PC-3 (cell line): ENCODE results near the gene BCLAF1. TPM values are rescaled to one million over a fixed set of nuclear protein-coding genes. Genes with fewer than 3 reads are reported as not detected.

Source experiments
- ATAC-seq: fragments of 200-7000 bp; cut with Tn5 transposase; 2 replicates; pipeline ENCODE4 v1.9.1; 2020; ENCODE audit warnings: mild to moderate bottlenecking, moderate library complexity
- BruUV-seq: library from RNA; stranded (reverse); fragments of 400-500 nt; replicated peaks from 2 replicates; lab custom pipeline; 2021; lab: Mats Ljungman, UMichigan
- CTCF ChIA-PET: fragments of 300-600 bp; sonication (Branson Sonifier 250); formaldehyde crosslinking; loops from one replicate; lab custom pipeline; 2022; ENCODE audit warnings: antibody characterized with exemption; lab: Charles Lee
- POLR2A ChIA-PET: fragments of 300-600 bp; sonication (Branson Sonifier 250); formaldehyde crosslinking; loops from one replicate; lab custom pipeline; 2022; ENCODE audit warnings: antibody characterized with exemption; ENCODE audit not compliant: unreplicated experiment; lab: Charles Lee
- DNase-seq: peaks from one replicate; pipeline ENCODE4 v3.0.0-alpha.2; 2015
- H2AFZ ChIP-seq: fragments of 300-600 bp; sonication (generic); 2 replicates; pipeline ENCODE4 v1.6.0; 2016; ENCODE audit warnings: antibody characterized with exemption, low read length
- H3F3A ChIP-seq: fragments of 300-600 bp; sonication (generic); one replicate; pipeline ENCODE4 v1.6.0; 2017; ENCODE audit warnings: antibody characterized with exemption, low read length, control low read depth, mild to moderate bottlenecking; ENCODE audit not compliant: unreplicated experiment
- H3K27ac ChIP-seq: fragments of 300-600 bp; sonication (generic); 2 replicates; pipeline ENCODE4 v1.5.1; 2016; ENCODE audit warnings: mild to moderate bottlenecking, low read length
- H3K27me3 ChIP-seq: fragments of 300-600 bp; sonication (generic); 2 replicates; pipeline ENCODE4 v1.6.1; 2016; ENCODE audit warnings: low read length, mixed read lengths
- H3K36me3 ChIP-seq: fragments of 300-600 bp; sonication (generic); 2 replicates; pipeline ENCODE4 v1.6.1; 2016; ENCODE audit warnings: low read depth, mixed run types, low read length, mixed read lengths
- H3K4me1 ChIP-seq: fragments of 300-600 bp; sonication (generic); 2 replicates; pipeline ENCODE4 v1.5.1; 2016; ENCODE audit warnings: low read length; ENCODE audit not compliant: insufficient read depth
- H3K4me2 ChIP-seq: fragments of 300-600 bp; sonication (generic); 2 replicates; pipeline ENCODE4 v1.6.0; 2016; ENCODE audit warnings: low read length
- H3K4me3 ChIP-seq: fragments of 300-600 bp; sonication (generic); 2 replicates; pipeline ENCODE4 v1.5.1; 2016; ENCODE audit warnings: mild to moderate bottlenecking, low read length, mixed read lengths
- H3K79me2 ChIP-seq: fragments of 300-600 bp; sonication (generic); 2 replicates; pipeline ENCODE4 v1.6.1; 2017; ENCODE audit warnings: low read length, mixed read lengths
- H3K9ac ChIP-seq: fragments of 300-600 bp; sonication (generic); 2 replicates; pipeline ENCODE4 v1.6.0; 2016; ENCODE audit warnings: mild to moderate bottlenecking, low read length
- H3K9me2 ChIP-seq: fragments of 300-600 bp; sonication (generic); replicated peaks from 2 replicates; pipeline ENCODE4 v1.6.1; 2016; ENCODE audit warnings: mixed run types, low read length, mixed read lengths
- H3K9me3 ChIP-seq: fragments of 300-600 bp; sonication (generic); 2 replicates; pipeline ENCODE4 v1.6.1; 2016; ENCODE audit warnings: low read length, mixed read lengths
- H4K20me1 ChIP-seq: fragments of 300-600 bp; sonication (generic); 2 replicates; pipeline ENCODE4 v1.6.1; 2016; ENCODE audit warnings: low read length, mixed read lengths
- CTCF ChIP-seq: fragments of 300-600 bp; sonication (generic); conservative IDR thresholded peaks from 2 replicates; pipeline ENCODE4 v1.5.1; 2017; ENCODE audit warnings: antibody characterized with exemption, low read depth, mild to moderate bottlenecking, low read length
- EZH2 ChIP-seq: fragments of 300-600 bp; sonication (generic); IDR thresholded peaks from one replicate; pipeline ENCODE4 v1.6.1; 2017; ENCODE audit warnings: antibody characterized with exemption, mild to moderate bottlenecking, low read length; ENCODE audit not compliant: unreplicated experiment
- EZH2phosphoT487 ChIP-seq: fragments of 300-600 bp; sonication (generic); IDR thresholded peaks from 2 replicates; pipeline ENCODE4 v1.6.1; 2018; ENCODE audit warnings: mild to moderate bottlenecking, antibody characterized with exemption, low read length, borderline replicate concordance
- intact Hi-C: fragments of 100-400 bp; cut with micrococcal nuclease; formaldehyde crosslinking; loops from 2 replicates; pipeline ENCODE4 v1.9.0; 2023
- total RNA-seq: library from RNA; depleted of rRNA; stranded (reverse); fragments of >200 nt; gene quantifications from 2 replicates; pipeline ENCODE4 v1.2.3, GENCODE V29; 2014

BCLAF1 gene
- total RNA-seq, 1 experiment from 2014 or later, result 119 TPM

GRCh38 chr6:136253734-136254133, 35.9 kb downstream of the BCLAF1 start:
- peaks cover 14% of the 10 kb centered on the region; the same call in 1 of the 2 replicates for H3K36me3 ChIP-seq
- no peak overlapping the region for H3K9ac ChIP-seq
- no peaks in the 10 kb centered on the region for H4K20me1 ChIP-seq
- BruUV-seq, result no TSS peak
- H3K79me2 ChIP-seq, result peaks cover 13% of the 10 kb centered on the region
- ChIA-PET CTCF (no interaction called here), POLR2A (interaction anchor here (0.6 to 0.9 kb wide), 2 partner anchors 34 to 755 kb away, joined by 5 to 9 read pairs; no protein-coding TSS in a partner anchor)
- H3K9me2 ChIP-seq, result no peaks in the 10 kb centered on the region
- H3K4me2 ChIP-seq, result no peak overlapping the region
- H3K27ac ChIP-seq, result no peak overlapping the region
- no peaks in the 10 kb centered on the region for H3K9me3 ChIP-seq
- ATAC-seq (no peak), DNase-seq (no peak)
- intact Hi-C loops, result loop anchor here (10.0 kb wide), 1 partner anchor 291 kb away; no protein-coding TSS in a partner anchor
- H2AFZ ChIP-seq, result no peak overlapping the region
- no peak for TF ChIP-seq EZH2phosphoT487
- TF ChIP-seq EZH2, result no peak
- no peak for TF ChIP-seq CTCF
- H3K27me3 ChIP-seq, result no peaks in the 10 kb centered on the region
- peaks cover 13% of the 10 kb centered on the region for H3F3A ChIP-seq
- no peak overlapping the region for H3K4me3 ChIP-seq
- peaks cover 14% of the 10 kb centered on the region; the same call in 1 of the 2 replicates for H3K4me1 ChIP-seq

GRCh38 chr6:136252441-136252840, 37.2 kb downstream of the BCLAF1 start:
- Histone ChIP-seq H3K4me3 (no peak overlapping the region), H3K4me1 (peaks cover 16% of the 10 kb centered on the region; the same call in 1 of the 2 replicates), H4K20me1 (no peaks in the 10 kb centered on the region), H2AFZ (no peak overlapping the region), H3K4me2 (no peak overlapping the region), H3F3A (peaks cover 13% of the 10 kb centered on the region), H3K79me2 (peaks cover 18% of the 10 kb centered on the region), H3K9me3 (no peaks in the 10 kb centered on the region), H3K9me2 (no peaks in the 10 kb centered on the region), H3K9ac (no peak overlapping the region), H3K27me3 (no peaks in the 10 kb centered on the region), H3K36me3 (peaks cover 8% of the 10 kb centered on the region; the same call in 1 of the 2 replicates), H3K27ac (no peak overlapping the region)
- no peak for ATAC-seq
- BruUV-seq, result no TSS peak
- DNase-seq, result no peak
- TF ChIP-seq EZH2phosphoT487 (no peak), EZH2 (no peak), CTCF (no peak)
- ChIA-PET POLR2A (interaction anchor here (0.7 kb wide), 1 partner anchor 38 kb away, joined by 4 read pairs; no protein-coding TSS in a partner anchor), CTCF (no interaction called here)
- intact Hi-C loops, result loop anchor here (10.0 kb wide), 1 partner anchor 292 kb away; no protein-coding TSS in a partner anchor

GRCh38 chr6:136251394-136251793, 38.3 kb downstream of the BCLAF1 start:
- Histone ChIP-seq H3K9ac (no peak overlapping the region), H3K9me3 (no peaks in the 10 kb centered on the region), H3K36me3 (no peaks in the 10 kb centered on the region), H3K4me2 (peak overlapping the region; percentile 96), H3K9me2 (no peaks in the 10 kb centered on the region), H3K4me1 (peaks cover 16% of the 10 kb centered on the region; the same call in 1 of the 2 replicates), H3K27me3 (no peaks in the 10 kb centered on the region), H2AFZ (no peak overlapping the region), H3K79me2 (peaks cover 18% of the 10 kb centered on the region), H4K20me1 (no peaks in the 10 kb centered on the region), H3F3A (peaks cover 13% of the 10 kb centered on the region), H3K27ac (no peak overlapping the region), H3K4me3 (peak overlapping the region; percentile 87)
- TF ChIP-seq CTCF, result no peak
- TF ChIP-seq EZH2, result no peak
- no peak for TF ChIP-seq EZH2phosphoT487
- DNase-seq, result no peak
- ChIA-PET POLR2A (interaction anchor here (0.5 kb wide), 1 partner anchor 48 kb away, joined by 4 read pairs; no protein-coding TSS in a partner anchor), CTCF (no interaction called here)
- intact Hi-C loops, result loop anchor here (2.0 to 10.0 kb wide), 2 partner anchors 65 to 293 kb away; no protein-coding TSS in a partner anchor
- ATAC-seq, result no peak
- no TSS peak for BruUV-seq
